ENCODE data around the gene C3orf20. TPM values are rescaled to one million over a fixed set of nuclear protein-coding genes. Genes with fewer than 3 reads are reported as not detected.

C3orf20 gene
- total RNA-seq, 4 donors from 2014 or later = not detected

DNA sequence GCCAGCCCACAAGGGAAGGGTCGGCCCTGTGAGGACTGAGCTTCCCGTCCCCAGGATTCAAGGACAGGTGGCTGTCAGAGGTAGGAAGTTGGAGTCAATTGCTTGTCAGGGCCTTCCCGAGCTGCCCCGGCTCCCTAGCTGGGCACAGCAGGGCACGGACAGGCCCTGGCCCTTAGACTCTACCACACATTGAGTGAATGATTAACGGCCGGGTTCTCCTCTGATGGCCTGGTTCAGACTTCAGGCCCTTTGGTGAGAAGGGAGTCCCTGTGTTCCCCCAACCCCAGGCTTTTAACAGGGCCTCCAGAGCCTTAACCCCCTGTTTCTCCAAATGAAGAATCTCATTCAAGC, 127.4 kb downstream of the C3orf20 start:
- TF ChIP-seq EP300 (IDR thresholded peaks at IDR 0.05) (no peak), POLR2A (IDR thresholded peaks at IDR 0.05) (no peak)
- TF ChIP-seq, protein P1, sequence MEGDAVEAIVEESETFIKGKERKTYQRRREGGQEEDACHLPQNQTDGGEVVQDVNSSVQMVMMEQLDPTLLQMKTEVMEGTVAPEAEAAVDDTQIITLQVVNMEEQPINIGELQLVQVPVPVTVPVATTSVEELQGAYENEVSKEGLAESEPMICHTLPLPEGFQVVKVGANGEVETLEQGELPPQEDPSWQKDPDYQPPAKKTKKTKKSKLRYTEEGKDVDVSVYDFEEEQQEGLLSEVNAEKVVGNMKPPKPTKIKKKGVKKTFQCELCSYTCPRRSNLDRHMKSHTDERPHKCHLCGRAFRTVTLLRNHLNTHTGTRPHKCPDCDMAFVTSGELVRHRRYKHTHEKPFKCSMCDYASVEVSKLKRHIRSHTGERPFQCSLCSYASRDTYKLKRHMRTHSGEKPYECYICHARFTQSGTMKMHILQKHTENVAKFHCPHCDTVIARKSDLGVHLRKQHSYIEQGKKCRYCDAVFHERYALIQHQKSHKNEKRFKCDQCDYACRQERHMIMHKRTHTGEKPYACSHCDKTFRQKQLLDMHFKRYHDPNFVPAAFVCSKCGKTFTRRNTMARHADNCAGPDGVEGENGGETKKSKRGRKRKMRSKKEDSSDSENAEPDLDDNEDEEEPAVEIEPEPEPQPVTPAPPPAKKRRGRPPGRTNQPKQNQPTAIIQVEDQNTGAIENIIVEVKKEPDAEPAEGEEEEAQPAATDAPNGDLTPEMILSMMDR (IDR thresholded peaks at IDR 0.05) = no peak
- 50 to 59% methylated on average over 6 to 7 of the region's 7 CpGs for WGBS, 2 donors
- DNase-seq (ENCODE audit: low spot score in 2 of 2) = no peak
- Histone ChIP-seq H3K4me1 (peaks cover 0 to 15% (median 0%) of the 10 kb centered on the region in 4 donors), H3K27me3 (no peaks in the 10 kb centered on the region), H3K9me3 (no peaks in the 10 kb centered on the region), H3K36me3 (no peaks in the 10 kb centered on the region), H3K4me3 (no peak overlapping the region), H3K27ac (peak overlapping the region in 1 of 4 donors; percentile 34)

DNA sequence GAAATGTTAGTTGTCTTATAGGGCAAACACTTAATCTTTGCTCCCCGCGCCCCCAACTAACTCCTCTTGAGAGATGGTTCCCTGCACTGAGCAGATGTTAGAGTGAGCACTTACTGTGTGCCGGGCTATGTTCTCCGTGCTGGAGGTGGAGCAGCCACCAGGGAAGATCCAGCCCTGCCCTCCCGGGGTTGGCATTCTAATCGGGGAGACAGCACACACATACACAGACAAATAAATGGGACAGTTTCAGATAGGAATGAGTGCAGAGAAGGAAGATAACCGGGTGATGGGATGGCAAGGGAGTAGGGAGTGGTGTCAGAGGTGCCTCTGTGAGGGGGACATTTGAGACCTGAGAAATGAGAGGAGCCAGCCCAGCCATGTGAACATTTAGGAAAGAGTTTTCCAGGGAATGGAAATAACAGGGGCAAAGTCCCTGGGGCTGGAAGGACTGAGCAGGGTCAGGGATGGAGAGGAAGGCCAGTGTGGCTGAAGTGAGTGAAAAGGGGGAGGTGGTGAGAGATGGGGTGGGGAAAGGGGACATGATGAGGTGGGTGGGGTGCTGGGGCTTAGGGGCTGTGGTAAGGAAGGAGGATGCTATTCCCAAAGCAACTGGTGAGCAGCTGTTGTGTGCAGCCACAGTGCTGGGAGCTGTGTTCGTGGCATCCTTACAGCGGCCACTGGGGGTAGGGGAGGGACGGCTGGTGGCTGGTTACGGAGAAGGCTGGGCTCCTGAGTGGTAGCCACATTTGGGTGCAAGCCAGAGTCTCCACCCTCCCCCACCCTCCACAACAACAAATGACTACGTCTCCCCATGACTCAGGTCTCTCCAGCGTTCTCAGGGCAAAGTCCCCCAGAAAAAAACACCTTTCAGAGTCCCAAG, 128.4 kb downstream of the C3orf20 start:
- TF ChIP-seq POLR2A (IDR thresholded peaks at IDR 0.05) (no peak), EP300 (IDR thresholded peaks at IDR 0.05) (no peak)
- TF ChIP-seq, protein P1 (IDR thresholded peaks at IDR 0.05) = no peak
- no peaks in the 10 kb centered on the region for H3K9me3 ChIP-seq
- H3K27me3 ChIP-seq = no peaks in the 10 kb centered on the region
- no peak for DNase-seq (ENCODE audit: low spot score in 2 of 2)
- no peak overlapping the region for H3K4me3 ChIP-seq
- 49 to 59% methylated on average over 12 to 13 of the region's 13 CpGs for WGBS, 2 donors
- peaks cover 0 to 15% (median 0%) of the 10 kb centered on the region in 4 donors for H3K4me1 ChIP-seq
- no peaks in the 10 kb centered on the region for H3K36me3 ChIP-seq
- H3K27ac ChIP-seq = peak overlapping the region in 2 of 4 donors; percentile 34 to 71

DNA sequence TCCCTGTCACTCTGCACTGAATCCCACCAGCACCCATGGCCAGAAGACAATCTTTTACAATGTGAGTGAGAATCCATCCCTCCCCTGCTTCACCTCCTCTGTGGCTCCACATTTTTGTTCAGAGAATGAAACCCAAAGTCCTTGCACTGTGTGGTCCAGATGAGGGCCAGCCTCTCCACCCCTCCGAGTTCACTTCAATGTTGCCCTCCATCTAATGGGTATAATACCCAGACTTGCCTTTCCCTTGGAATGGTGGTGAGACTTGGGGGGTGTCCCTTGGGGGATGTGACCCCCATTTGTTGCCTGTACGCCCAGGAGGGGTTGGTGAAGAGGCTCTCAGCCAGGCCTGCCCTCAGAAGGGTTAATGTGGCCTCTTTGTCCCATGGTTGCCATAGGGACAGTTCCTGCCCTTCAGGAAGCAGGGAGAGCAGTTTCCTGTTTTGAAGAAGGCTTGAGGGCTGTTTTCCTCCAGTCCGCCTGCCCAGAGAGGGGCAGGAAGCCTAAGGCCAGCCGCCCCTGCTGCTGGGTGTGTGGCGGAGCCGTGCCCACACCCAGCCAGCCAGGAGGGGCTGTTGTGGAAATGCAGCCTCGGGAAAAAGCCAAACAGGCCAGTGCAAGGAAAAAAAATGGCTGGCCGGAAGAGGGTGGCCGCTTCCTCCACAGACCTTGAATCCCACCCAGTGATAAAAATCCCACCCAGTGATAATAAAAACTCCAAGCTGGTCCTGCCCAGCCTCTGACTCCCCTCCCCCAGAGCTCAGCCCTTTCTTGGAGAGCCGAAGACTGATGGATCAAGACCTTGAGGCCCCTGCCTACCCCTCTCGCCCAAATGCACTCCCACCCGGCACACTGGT, 129.3 kb downstream of the C3orf20 start:
- DNase-seq (ENCODE audit: low spot score in 2 of 2) = no peak
- no peak for TF ChIP-seq POLR2A (IDR thresholded peaks at IDR 0.05)
- TF ChIP-seq EP300 (IDR thresholded peaks at IDR 0.05) = peak in 1 of 2 donors; percentile 41
- TF ChIP-seq, protein P1 (IDR thresholded peaks at IDR 0.05) = no peak

DNA sequence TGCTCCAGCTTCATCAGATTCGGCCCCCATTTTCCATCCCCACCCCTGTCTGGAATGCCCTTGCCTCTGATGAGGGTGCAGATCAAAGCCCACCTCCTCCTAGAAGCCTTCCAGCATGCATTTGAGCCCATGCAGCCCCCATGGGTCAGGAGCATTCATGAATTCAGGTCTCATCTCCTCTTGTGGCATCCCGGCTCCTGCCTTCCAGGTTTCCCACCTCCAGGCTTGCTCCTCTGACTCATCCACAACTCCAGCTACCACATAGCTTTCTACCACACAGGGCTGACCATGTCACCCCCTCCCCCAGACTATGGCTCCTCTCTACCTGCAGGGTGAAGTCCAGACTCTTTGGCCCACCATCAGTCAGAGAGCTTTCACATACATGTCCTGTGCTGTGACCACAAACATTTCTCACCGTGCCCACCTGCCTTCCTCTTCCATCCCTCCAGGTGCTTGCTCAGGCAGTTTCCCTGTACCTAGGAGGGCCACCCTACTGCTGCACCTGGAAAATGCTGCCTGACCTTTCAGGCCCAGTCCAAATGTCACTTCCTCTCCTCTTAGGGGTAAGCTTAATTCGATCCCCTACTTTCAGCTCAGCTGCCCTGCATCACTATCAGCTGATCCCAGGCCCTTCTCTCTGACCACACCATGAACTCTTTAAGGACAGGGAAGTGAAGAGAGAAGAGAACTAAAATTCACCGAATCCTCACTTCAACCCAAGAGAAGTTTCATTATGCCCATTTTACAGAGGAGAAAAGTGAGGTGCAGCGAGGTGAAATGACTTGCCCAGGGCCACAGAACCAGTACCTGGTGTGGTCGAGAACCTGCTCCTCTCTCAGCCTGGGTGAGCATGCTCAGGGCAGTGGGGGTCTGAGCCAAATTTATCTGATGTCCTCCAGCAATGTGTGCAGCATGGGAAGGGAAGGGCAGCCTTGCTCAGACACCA, 130.2 kb downstream of the C3orf20 start:
- peak overlapping the region in 1 of 4 donors; percentile 71 for H3K27ac ChIP-seq
- no peaks in the 10 kb centered on the region for H3K36me3 ChIP-seq
- 74% methylated on average over 7 of the region's 7 CpGs for WGBS, 2 donors
- H3K9me3 ChIP-seq = no peaks in the 10 kb centered on the region
- DNase-seq (ENCODE audit: low spot score in 2 of 2) = no peak
- TF ChIP-seq EP300 (IDR thresholded peaks at IDR 0.05) (no peak), POLR2A (IDR thresholded peaks at IDR 0.05) (no peak)
- TF ChIP-seq, protein P1 (IDR thresholded peaks at IDR 0.05) = no peak
- H3K27me3 ChIP-seq = peaks cover 0 to 6% of the 10 kb centered on the region in 2 donors
- H3K4me3 ChIP-seq = no peak overlapping the region
- H3K4me1 ChIP-seq = peaks cover 0 to 23% (median 0%) of the 10 kb centered on the region in 4 donors

More for the DNA sequence above, 129.3 kb downstream of the C3orf20 start:
- 47 to 50% methylated on average over 12 of the region's 12 CpGs for WGBS, 2 donors
- Histone ChIP-seq H3K4me1 (peaks cover 0 to 15% (median 0%) of the 10 kb centered on the region in 4 donors), H3K4me3 (no peak overlapping the region), H3K9me3 (no peaks in the 10 kb centered on the region), H3K27ac (peak overlapping the region in 2 of 4 donors; percentile 59 to 71), H3K36me3 (no peaks in the 10 kb centered on the region), H3K27me3 (no peaks in the 10 kb centered on the region)

Data from tibial nerve (tissue), 4 donors.